Keratinocyte (primary cell): ENCODE data around the gene GPS1.

Experiments used
- EZH2 ChIP-seq: IDR thresholded peaks from one replicate; pipeline ENCODE4 v1.6.1; 2012; ENCODE audit warnings: inconsistent platforms, mild to moderate bottlenecking, low read length, moderate library complexity
- TF ChIP-seq, protein P1 (sequence below), 3 experiments: IDR thresholded peaks in 1 of 3; conservative IDR thresholded peaks in 1 of 3; optimal IDR thresholded peaks in 1 of 3; 2 replicates in 2 of 3; 3 replicates in 1 of 3; pipeline versions ENCODE3 to v1.5.1; 2011; ENCODE audit warnings: low read length in 3 of 3, mild to moderate bottlenecking in 3 of 3, moderate library complexity in 2 of 3, control low read depth in 1 of 3, inconsistent platforms in 1 of 3; ENCODE audit not compliant: insufficient read depth in 2 of 3; ENCODE audit errors: extremely low read depth in 1 of 3

GRCh38 chr17:82070611-82071010, 18.9 kb downstream of the GPS1 start:
- TF ChIP-seq, protein P1, sequence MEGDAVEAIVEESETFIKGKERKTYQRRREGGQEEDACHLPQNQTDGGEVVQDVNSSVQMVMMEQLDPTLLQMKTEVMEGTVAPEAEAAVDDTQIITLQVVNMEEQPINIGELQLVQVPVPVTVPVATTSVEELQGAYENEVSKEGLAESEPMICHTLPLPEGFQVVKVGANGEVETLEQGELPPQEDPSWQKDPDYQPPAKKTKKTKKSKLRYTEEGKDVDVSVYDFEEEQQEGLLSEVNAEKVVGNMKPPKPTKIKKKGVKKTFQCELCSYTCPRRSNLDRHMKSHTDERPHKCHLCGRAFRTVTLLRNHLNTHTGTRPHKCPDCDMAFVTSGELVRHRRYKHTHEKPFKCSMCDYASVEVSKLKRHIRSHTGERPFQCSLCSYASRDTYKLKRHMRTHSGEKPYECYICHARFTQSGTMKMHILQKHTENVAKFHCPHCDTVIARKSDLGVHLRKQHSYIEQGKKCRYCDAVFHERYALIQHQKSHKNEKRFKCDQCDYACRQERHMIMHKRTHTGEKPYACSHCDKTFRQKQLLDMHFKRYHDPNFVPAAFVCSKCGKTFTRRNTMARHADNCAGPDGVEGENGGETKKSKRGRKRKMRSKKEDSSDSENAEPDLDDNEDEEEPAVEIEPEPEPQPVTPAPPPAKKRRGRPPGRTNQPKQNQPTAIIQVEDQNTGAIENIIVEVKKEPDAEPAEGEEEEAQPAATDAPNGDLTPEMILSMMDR (optimal IDR thresholded peaks at IDR 0.05 in 1 of 3, IDR thresholded peaks at IDR 0.05 in 1 of 3, conservative IDR thresholded peaks at IDR 0.05 in 1 of 3; ENCODE audit: extremely low read depth in 1 of 3, insufficient read depth in 2 of 3, low read length in 3 of 3), result no peak
- TF ChIP-seq EZH2, result no peak
